ENCODE data around the gene CLEC2L.

CLEC2L gene

GRCh38 chr7:139583826-139584553 is 60.5 kb downstream of the CLEC2L start:
- no peaks in the 10 kb centered on the region for H3K4me1 ChIP-seq (ENCODE audit: low read depth, poor library complexity, severe bottlenecking)
- H3K27ac ChIP-seq, result no peak overlapping the region
- no peaks in the 10 kb centered on the region; the same call in 1 of the 2 replicates for H3K36me3 ChIP-seq (ENCODE audit: insufficient read depth)
- no peak overlapping the region for H3K4me3 ChIP-seq (IDR thresholded peaks at IDR 0.05; ENCODE audit: insufficient read depth, low read depth, low read length)
- no peaks in the 10 kb centered on the region for H3K79me2 ChIP-seq (ENCODE audit: insufficient read depth, low read depth)
- H3K4me2 ChIP-seq, result no peak overlapping the region
- no peak overlapping the region for H3K9ac ChIP-seq
- H3K27me3 ChIP-seq (ENCODE audit: insufficient read depth, low read depth), result no peaks in the 10 kb centered on the region
- H4K20me1 ChIP-seq (ENCODE audit: insufficient read depth), result no peaks in the 10 kb centered on the region
- TF ChIP-seq CTCF (conservative IDR thresholded peaks at IDR 0.05; ENCODE audit: low read depth, low read length), result no peak
- H2AFZ ChIP-seq (ENCODE audit: low read depth), result no peak overlapping the region

GRCh38 chr7:139585042-139585441 is 61.6 kb downstream of the CLEC2L start:
- no peaks in the 10 kb centered on the region for H3K27me3 ChIP-seq (ENCODE audit: insufficient read depth, low read depth)
- no peak overlapping the region for H3K4me3 ChIP-seq (IDR thresholded peaks at IDR 0.05; ENCODE audit: insufficient read depth, low read depth, low read length)
- no peak for TF ChIP-seq CTCF (conservative IDR thresholded peaks at IDR 0.05; ENCODE audit: low read depth, low read length)
- H3K79me2 ChIP-seq (ENCODE audit: insufficient read depth, low read depth), result no peaks in the 10 kb centered on the region
- no peak overlapping the region for H3K27ac ChIP-seq
- no peaks in the 10 kb centered on the region for H4K20me1 ChIP-seq (ENCODE audit: insufficient read depth)
- no peak overlapping the region for H2AFZ ChIP-seq (ENCODE audit: low read depth)
- no peak overlapping the region for H3K4me2 ChIP-seq
- H3K36me3 ChIP-seq (ENCODE audit: insufficient read depth), result no peaks in the 10 kb centered on the region; the same call in 1 of the 2 replicates
- no peak overlapping the region for H3K9ac ChIP-seq
- no peaks in the 10 kb centered on the region for H3K4me1 ChIP-seq (ENCODE audit: low read depth, poor library complexity, severe bottlenecking)

- H2AFZ ChIP-seq (ENCODE audit: low read depth), result no peak overlapping the region
- H3K4me1 ChIP-seq (ENCODE audit: low read depth, poor library complexity, severe bottlenecking), result no peaks in the 10 kb centered on the region
- H3K9ac ChIP-seq, result no peak overlapping the region
- H3K79me2 ChIP-seq (ENCODE audit: insufficient read depth, low read depth), result no peaks in the 10 kb centered on the region
- no peak for TF ChIP-seq CTCF (conservative IDR thresholded peaks at IDR 0.05; ENCODE audit: low read depth, low read length)
- no peaks in the 10 kb centered on the region; the same call in 1 of the 2 replicates for H3K36me3 ChIP-seq (ENCODE audit: insufficient read depth)
- no peaks in the 10 kb centered on the region for H4K20me1 ChIP-seq (ENCODE audit: insufficient read depth)
- H3K4me2 ChIP-seq, result no peak overlapping the region
- no peak overlapping the region for H3K27ac ChIP-seq
- no peaks in the 10 kb centered on the region for H3K27me3 ChIP-seq (ENCODE audit: insufficient read depth, low read depth)
- H3K4me3 ChIP-seq (IDR thresholded peaks at IDR 0.05; ENCODE audit: insufficient read depth, low read depth, low read length), result no peak overlapping the region
Observed at GRCh38 chr7:139586286-139586685, 62.8 kb downstream of the CLEC2L start.

GRCh38 chr7:139587535-139587934 is 64.0 kb downstream of the CLEC2L start:
- Histone ChIP-seq H4K20me1 (ENCODE audit: insufficient read depth) (no peaks in the 10 kb centered on the region), H3K27me3 (ENCODE audit: insufficient read depth, low read depth) (no peaks in the 10 kb centered on the region), H2AFZ (ENCODE audit: low read depth) (no peak overlapping the region), H3K9ac (no peak overlapping the region), H3K4me1 (ENCODE audit: low read depth, poor library complexity, severe bottlenecking) (no peaks in the 10 kb centered on the region), H3K4me2 (no peak overlapping the region), H3K27ac (no peak overlapping the region), H3K79me2 (ENCODE audit: insufficient read depth, low read depth) (no peaks in the 10 kb centered on the region), H3K36me3 (ENCODE audit: insufficient read depth) (no peaks in the 10 kb centered on the region; the same call in 1 of the 2 replicates), H3K4me3 (IDR thresholded peaks at IDR 0.05; ENCODE audit: insufficient read depth, low read depth, low read length) (no peak overlapping the region)
- TF ChIP-seq CTCF (conservative IDR thresholded peaks at IDR 0.05; ENCODE audit: low read depth, low read length), result no peak

All from KMS-11 (cell line).